H1 (cell line): ENCODE data around the gene GP5. TPM values are rescaled to one million over a fixed set of nuclear protein-coding genes. Genes with fewer than 3 reads are reported as not detected.
A peak's percentile ranks its signal among the peaks of the same experiment; 100 is the strongest.

Source experiments
- CTCF ChIA-PET: fragments of 300-600 bp; sonication (Branson Sonifier 250); formaldehyde crosslinking; loops from one replicate; lab custom pipeline; 2021; ENCODE audit not compliant: partially characterized antibody; lab: Charles Lee
- POLR2A ChIA-PET: fragments of 300-600 bp; sonication (Branson Sonifier 250); formaldehyde crosslinking; loops from one replicate; lab custom pipeline; 2021; ENCODE audit warnings: inconsistent platforms; ENCODE audit not compliant: partially characterized antibody; lab: Charles Lee
- DNase-seq, 2 experiments: peaks; one replicate each; pipeline versions ENCODE4 v3.0.0 to v3.0.0-alpha.2; 2010 to 2022; ENCODE audit warnings: low spot score in 2 of 2, low read depth in 1 of 2, mixed read lengths in 1 of 2
- FAIRE-seq: peaks from 2 replicates; lab custom pipeline; 2011; peaks lifted over from hg19 to GRCh38; lab: Jason Lieb, UNC
- H2AFZ ChIP-seq: 2 replicates; pipeline ENCODE4 v1.8.1; 2012; ENCODE audit warnings: low read length, inconsistent platforms
- H2AK5ac ChIP-seq: 2 replicates; pipeline ENCODE4 v1.6.1; 2013; ENCODE audit warnings: low read depth, low read length
- H2BK120ac ChIP-seq: replicated peaks from 2 replicates; pipeline ENCODE3; 2013; ENCODE audit warnings: low read depth, low read length, inconsistent platforms
- H2BK12ac ChIP-seq: 2 replicates; pipeline ENCODE4 v1.6.1; 2013; ENCODE audit warnings: low read depth, low read length
- H2BK15ac ChIP-seq: 2 replicates; pipeline ENCODE4 v1.6.1; 2013; ENCODE audit warnings: low read length
- H2BK20ac ChIP-seq: 2 replicates; pipeline ENCODE4 v1.6.1; 2013; ENCODE audit warnings: low read length
- H2BK5ac ChIP-seq: 2 replicates; pipeline ENCODE4 v1.6.1; 2013; ENCODE audit warnings: low read depth, low read length
- H3K14ac ChIP-seq: 2 replicates; pipeline ENCODE4 v1.6.1; 2013; ENCODE audit warnings: inconsistent platforms; ENCODE audit not compliant: insufficient read length
- H3K18ac ChIP-seq: 2 replicates; pipeline ENCODE4 v1.6.1; 2013; ENCODE audit warnings: low read length; ENCODE audit errors: extremely low read depth
- H3K23ac ChIP-seq: 2 replicates; pipeline ENCODE4 v1.6.1; 2013; ENCODE audit warnings: inconsistent platforms; ENCODE audit not compliant: insufficient read length
- H3K23me2 ChIP-seq: 2 replicates; pipeline ENCODE4 v1.6.1; 2013; ENCODE audit warnings: low read depth, low read length
- H3K27ac ChIP-seq: 2 replicates; pipeline ENCODE4 v1.6.1; 2011; ENCODE audit warnings: low read depth, low read length, inconsistent platforms
- H3K27me3 ChIP-seq, 4 experiments: replicated peaks in 1 of 4; 1 replicate in 1 of 4; 2 replicates in 3 of 4; pipeline versions ENCODE4 v1.6.1 to v1.8.1; 2011 to 2013; ENCODE audit warnings: low read length in 3 of 4, mild to moderate bottlenecking in 3 of 4, inconsistent platforms in 2 of 4, mixed read lengths in 2 of 4, moderate library complexity in 1 of 4; ENCODE audit not compliant: control insufficient read depth in 3 of 4, insufficient read depth in 3 of 4; ENCODE audit errors: extremely low read depth in 1 of 4
- H3K36me3 ChIP-seq, 4 experiments: 2 replicates each; pipeline versions ENCODE4 v1.6.1 to v1.8.1; 2011 to 2013; ENCODE audit warnings: mild to moderate bottlenecking in 4 of 4, low read length in 3 of 4, moderate library complexity in 2 of 4, control low read depth in 1 of 4, inconsistent platforms in 1 of 4; ENCODE audit not compliant: insufficient read depth in 4 of 4, control insufficient read depth in 2 of 4
- H3K4ac ChIP-seq: replicated peaks from 2 replicates; pipeline ENCODE3; 2013; ENCODE audit warnings: low read length, low read depth, mixed read lengths, inconsistent platforms; ENCODE audit not compliant: insufficient read length
- H3K4me1 ChIP-seq, 4 experiments: replicated peaks in 1 of 4; 1 replicate in 1 of 4; 2 replicates in 3 of 4; pipeline versions ENCODE4 v1.6.1 to v1.8.1; 2011 to 2013; ENCODE audit warnings: low read length in 3 of 4, inconsistent platforms in 2 of 4, mixed read lengths in 1 of 4; ENCODE audit not compliant: insufficient read depth in 4 of 4, control insufficient read depth in 3 of 4
- H3K4me2 ChIP-seq, 2 experiments: 2 replicates each; pipeline versions ENCODE4 v1.6.1 to v1.8.1; 2011 to 2013; ENCODE audit warnings: low read depth in 2 of 2, low read length in 2 of 2, control low read depth in 1 of 2, inconsistent platforms in 1 of 2, mild to moderate bottlenecking in 1 of 2; ENCODE audit not compliant: insufficient read depth in 1 of 2
- H3K4me3 ChIP-seq, 4 experiments: fragments of 200-600, 300-600 bp in 1 of 4; sonication (generic), shearing (Covaris generic), sonication (Bioruptor Twin) in 1 of 4; 2 replicates each; pipeline versions ENCODE4 v1.5.1 to v1.8.1; 2011 to 2016; ENCODE audit warnings: low read length in 4 of 4, low read depth in 3 of 4, control low read depth in 2 of 4, inconsistent platforms in 2 of 4, mild to moderate bottlenecking in 2 of 4, mixed read lengths in 1 of 4, moderate library complexity in 1 of 4; ENCODE audit not compliant: insufficient read depth in 2 of 4; ENCODE audit errors: extremely low read depth in 1 of 4
- H3K56ac ChIP-seq: replicated peaks from 2 replicates; pipeline ENCODE3; 2013; ENCODE audit warnings: low read depth, mild to moderate bottlenecking, mixed read lengths, low read length, inconsistent platforms; ENCODE audit not compliant: insufficient read length
- H3K79me1 ChIP-seq: 2 replicates; pipeline ENCODE4 v1.6.1; 2013; ENCODE audit warnings: low read depth, low read length, control low read depth
- H3K79me2 ChIP-seq, 2 experiments: 2 replicates each; pipeline versions ENCODE4 v1.6.1 to v1.8.1; 2012 to 2013; ENCODE audit warnings: low read length in 2 of 2, mild to moderate bottlenecking in 2 of 2, inconsistent platforms in 1 of 2; ENCODE audit not compliant: insufficient read depth in 2 of 2, control insufficient read depth in 1 of 2
- H3K9ac ChIP-seq, 4 experiments: replicated peaks in 1 of 4; 1 replicate in 1 of 4; 2 replicates in 3 of 4; pipeline versions ENCODE4 v1.6.1 to v1.8.1; 2011 to 2013; ENCODE audit warnings: low read depth in 3 of 4, low read length in 3 of 4, control low read depth in 2 of 4, mild to moderate bottlenecking in 2 of 4, moderate library complexity in 2 of 4, inconsistent platforms in 1 of 4; ENCODE audit errors: extremely low read depth in 1 of 4
- H3K9me3 ChIP-seq, 2 experiments: 2 replicates each; pipeline versions ENCODE4 v1.6.1 to v1.8.1; 2012 to 2013; ENCODE audit warnings: mild to moderate bottlenecking in 2 of 2, moderate library complexity in 2 of 2, control low read depth in 1 of 2, inconsistent platforms in 1 of 2, low read depth in 1 of 2, low read length in 1 of 2, mixed read lengths in 1 of 2; ENCODE audit not compliant: insufficient read depth in 2 of 2
- H4K20me1 ChIP-seq, 2 experiments: replicated peaks in 1 of 2; 2 replicates each; pipeline versions ENCODE3 to v1.8.1; 2011 to 2013; ENCODE audit warnings: inconsistent platforms in 2 of 2, low read length in 2 of 2, mild to moderate bottlenecking in 1 of 2; ENCODE audit not compliant: insufficient read depth in 2 of 2, control insufficient read depth in 1 of 2
- H4K5ac ChIP-seq: 2 replicates; pipeline ENCODE4 v1.6.1; 2013; ENCODE audit warnings: low read length, low read depth, mixed read lengths, inconsistent platforms; ENCODE audit not compliant: insufficient read length
- H4K8ac ChIP-seq: 2 replicates; pipeline ENCODE4 v1.8.0; 2013; ENCODE audit warnings: mild to moderate bottlenecking, moderate library complexity, low read length, inconsistent platforms; ENCODE audit not compliant: insufficient read depth; ENCODE audit errors: extremely low read depth
- H4K91ac ChIP-seq: replicated peaks from 2 replicates; pipeline ENCODE3; 2013; ENCODE audit warnings: low read length, mixed read lengths, inconsistent platforms; ENCODE audit not compliant: insufficient read length
- WGBS, 2 experiments: shearing (Covaris generic) in 1 of 2; methylation state at CpG; one replicate each; pipeline versions ENCODE4 v1.1.6 to v1.1.7; 2013 to 2015; ENCODE audit warnings: low lambda C conversion rate in 2 of 2, mixed read lengths in 2 of 2, inconsistent platforms in 1 of 2, low coverage in 1 of 2, missing lambda C conversion rate in 1 of 2; ENCODE audit not compliant: insufficient replicate concordance in 2 of 2, insufficient coverage in 1 of 2, insufficient read length in 1 of 2; ENCODE audit errors: extremely low coverage in 1 of 2, missing lambda C conversion rate in 1 of 2; 5-methylcytosine and 5-hydroxymethylcytosine counted together
- polyA plus RNA-seq, 7 experiments: library from polyadenylated mRNA; depleted of rRNA in 3 of 7; stranded (reverse) in 5 of 7; unstranded in 2 of 7; fragments of >200 nt in 5 of 7; fragments of 200-250 nt in 2 of 7; gene quantifications; 1 replicate in 5 of 7; 2 replicates in 1 of 7; 4 replicates in 1 of 7; pipeline versions ENCODE4 v1.2.1 to v1.2.3, GENCODE V29; 2011 to 2013; ENCODE audit warnings: missing spikeins in 2 of 7, mixed read lengths in 2 of 7
- total RNA-seq: library from RNA; stranded (reverse); fragmentation: NEBNext Ultra II Directional; extraction: Animal tissue kit (Norgen Biotek cat#: 25700); gene quantifications from 2 replicates; pipeline ENCODE4 v1.2.1, GENCODE V29; 2021

GP5 gene
- total and polyA plus RNA-seq, 2 of the 8 experiments (the other 6 are each of a cell fraction or from before 2014, with no cell fraction given) = 0.13 to 0.14 TPM

GRCh38 chr3:194377708-194378107, 21.4 kb downstream of the GP5 start:
- Histone ChIP-seq H3K4me3 (no peak overlapping the region), H3K9ac (no peak overlapping the region), H2BK12ac (no peak overlapping the region), H3K79me1 (no peaks in the 10 kb centered on the region), H2BK15ac (no peak overlapping the region), H2BK5ac (no peak overlapping the region), H2BK20ac (no peak overlapping the region), H3K9me3 (no peaks in the 10 kb centered on the region), H3K14ac (no peak overlapping the region), H2AFZ (no peak overlapping the region), H3K27me3 (no peaks in the 10 kb centered on the region), H3K36me3 (no peaks in the 10 kb centered on the region), H3K27ac (no peak overlapping the region), H3K4me1 (peaks cover 0 to 22% (median 8%) of the 10 kb centered on the region in 4 experiments; a peak in 6 of 7 replicates), H3K56ac (no peak overlapping the region), H2BK120ac (no peak overlapping the region), H4K91ac (no peak overlapping the region), H2AK5ac (0 out of 2 replicates have a peak overlapping the region, but pooled peaks have one; percentile 53), H3K4ac (no peak overlapping the region), H4K8ac (no peak overlapping the region), H4K5ac (no peak overlapping the region), H4K20me1 (no peaks in the 10 kb centered on the region), H3K79me2 (no peaks in the 10 kb centered on the region), H3K4me2 (no peak overlapping the region), H3K23me2 (no peaks in the 10 kb centered on the region), H3K23ac (no peak overlapping the region), H3K18ac (no peak overlapping the region)
- FAIRE-seq (no peak), DNase-seq (no peak)
- ChIA-PET CTCF (interaction anchor here (0.7 to 3.8 kb wide), 6 partner anchors 20 to 716 kb away, joined by 3 to 15 read pairs (median 4); no protein-coding TSS in a partner anchor), POLR2A (interaction anchor here (0.9 kb wide), 1 partner anchor 24 kb away, joined by 3 read pairs; no protein-coding TSS in a partner anchor)
- WGBS, 2 experiments = 95% methylated on average over 1 of the region's 1 CpG; no CpG with 5 or more reads in 1 of the 2 experiments
